ENCODE results near the gene CCDC85B.
A peak's percentile ranks its signal among the peaks of the same experiment; 100 is the strongest.

Gene CCDC85B

DNA sequence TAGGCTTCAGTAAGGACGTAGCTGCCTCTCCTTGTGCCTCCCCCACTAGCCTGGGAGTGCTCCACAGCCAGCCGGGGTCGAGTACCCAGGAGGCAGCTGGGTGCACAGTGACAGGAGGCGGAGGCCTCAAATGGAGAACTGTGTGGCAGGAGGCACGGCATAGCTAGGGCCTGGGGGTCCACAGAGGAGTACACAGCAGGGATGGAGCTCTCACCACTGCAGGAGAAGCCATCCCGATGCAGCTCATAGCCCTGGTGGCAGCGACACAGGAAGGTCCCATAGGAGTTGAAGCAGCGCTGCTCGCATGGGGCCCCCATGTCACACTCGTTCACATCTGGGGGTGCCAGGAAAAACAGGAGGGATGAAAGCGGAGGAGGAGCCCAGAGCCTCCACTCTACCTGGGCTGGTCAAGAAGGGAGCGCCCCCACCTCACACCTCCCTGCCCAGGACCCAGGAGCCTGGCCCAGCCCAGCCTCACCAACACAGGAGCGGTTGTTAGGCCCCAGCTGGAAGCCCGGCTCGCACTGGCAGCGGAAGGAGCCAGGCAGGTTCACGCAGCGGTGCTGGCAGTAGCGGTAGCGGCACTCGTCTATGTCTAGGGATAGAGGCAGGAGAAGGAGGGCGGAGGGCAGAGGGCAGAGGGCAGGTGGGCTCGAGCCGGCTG, 20.7 kb upstream of the CCDC85B start:
- DNase-seq (ENCODE audit: low read depth) = no peak

DNA sequence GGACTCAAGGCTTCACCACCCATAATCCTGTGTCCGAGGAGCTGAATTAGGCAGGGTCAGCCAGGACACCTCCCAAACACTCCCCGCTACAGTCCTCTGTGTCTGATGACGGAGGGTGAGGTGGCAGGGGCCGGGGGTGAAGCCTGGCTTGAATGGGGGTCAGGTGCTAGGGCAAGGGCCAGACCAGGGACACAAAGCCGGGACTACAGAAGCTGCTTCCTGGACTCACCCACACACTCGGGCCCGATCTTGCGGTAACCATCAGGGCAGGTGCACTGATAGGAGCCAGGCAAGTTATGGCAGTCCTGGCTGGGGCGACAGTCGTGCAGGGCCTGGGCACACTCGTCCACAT, 20.2 kb upstream of the CCDC85B start:
- DNase-seq (ENCODE audit: low read depth) = no peak

DNA sequence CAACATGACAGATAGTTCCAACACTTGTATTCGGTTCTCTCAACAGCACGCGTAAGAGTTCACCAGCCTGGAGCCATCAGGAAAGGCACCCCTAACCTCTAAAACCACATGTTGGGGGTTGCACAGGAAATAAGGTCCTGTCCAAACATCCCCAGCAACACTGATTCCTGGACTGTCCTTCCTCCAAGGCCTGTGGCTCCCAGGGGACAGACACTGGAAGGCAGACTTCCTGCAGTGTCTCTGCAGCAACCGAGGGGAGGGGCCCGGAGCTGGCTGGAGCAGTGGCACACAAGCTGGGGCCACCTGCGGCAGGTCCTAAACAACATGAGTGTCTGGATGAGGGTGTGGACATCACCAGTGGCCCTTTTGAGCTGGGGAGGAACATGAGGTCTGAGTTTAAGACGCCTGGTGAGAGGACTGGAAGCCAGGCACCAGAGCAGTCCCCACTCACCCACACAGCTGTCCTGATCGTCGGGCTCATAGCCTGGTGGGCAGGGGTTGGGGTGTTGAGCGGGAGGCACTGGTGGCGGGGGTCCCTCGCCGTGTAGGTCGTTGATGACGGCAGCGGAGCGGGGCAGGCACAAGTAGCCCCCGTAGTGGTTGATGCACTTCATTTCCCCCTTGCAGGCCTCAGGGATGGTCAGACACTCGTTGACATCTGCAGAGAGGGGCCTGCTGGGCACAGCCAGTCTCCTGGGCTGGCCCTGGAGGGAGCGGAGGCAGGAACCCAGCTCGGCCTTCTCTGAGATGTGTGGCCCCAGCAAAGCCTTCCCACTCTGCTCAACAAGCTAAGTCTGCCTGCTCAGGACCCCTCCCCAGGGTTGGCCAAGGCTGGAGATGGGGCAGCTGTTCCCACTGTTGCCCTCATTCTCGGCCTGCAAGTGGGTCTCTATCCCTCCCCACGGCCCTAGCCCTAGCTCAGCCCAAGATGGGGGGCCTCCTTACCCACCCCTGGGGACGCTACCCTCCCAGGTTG, 19.5 kb upstream of the CCDC85B start:
- DNase-seq (ENCODE audit: low read depth) = no peak

DNA sequence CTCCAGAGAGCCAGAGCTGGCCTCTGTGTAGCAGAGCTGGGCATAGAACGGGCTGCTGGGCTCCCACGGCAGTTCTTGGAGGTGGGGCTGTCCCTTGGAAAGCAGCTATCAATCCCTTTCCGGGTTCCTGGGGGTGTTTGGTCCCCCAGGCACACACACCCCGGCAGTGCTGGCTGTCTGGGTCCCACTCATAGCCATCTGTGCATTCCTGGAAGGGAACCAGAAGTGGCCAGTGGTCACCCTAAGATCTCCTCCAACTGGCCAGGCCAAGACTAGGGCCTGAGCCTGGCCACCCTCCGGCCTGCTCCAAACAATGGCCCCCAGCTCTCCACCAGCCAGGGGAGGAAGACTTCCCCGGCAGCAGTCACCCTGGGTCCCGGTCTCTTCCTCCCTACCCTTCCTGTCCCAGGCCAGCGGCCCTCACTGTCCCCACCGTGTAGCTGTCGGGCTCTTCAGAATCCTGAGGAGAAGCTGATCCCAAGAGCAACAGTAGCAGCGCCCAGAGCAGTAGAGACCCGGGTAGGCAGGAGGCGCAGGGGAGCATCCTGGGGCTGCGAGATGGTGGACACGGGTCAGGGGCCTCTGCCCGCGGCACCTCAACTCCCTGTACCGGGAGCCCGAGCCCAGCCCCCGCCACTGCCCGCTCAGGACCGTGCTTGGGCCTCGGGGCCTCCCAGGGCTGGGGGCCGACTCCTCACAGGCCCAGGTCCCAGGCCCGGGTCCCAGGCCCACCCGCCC, 18.5 kb upstream of the CCDC85B start:
- no peak for DNase-seq (ENCODE audit: low read depth)

DNA sequence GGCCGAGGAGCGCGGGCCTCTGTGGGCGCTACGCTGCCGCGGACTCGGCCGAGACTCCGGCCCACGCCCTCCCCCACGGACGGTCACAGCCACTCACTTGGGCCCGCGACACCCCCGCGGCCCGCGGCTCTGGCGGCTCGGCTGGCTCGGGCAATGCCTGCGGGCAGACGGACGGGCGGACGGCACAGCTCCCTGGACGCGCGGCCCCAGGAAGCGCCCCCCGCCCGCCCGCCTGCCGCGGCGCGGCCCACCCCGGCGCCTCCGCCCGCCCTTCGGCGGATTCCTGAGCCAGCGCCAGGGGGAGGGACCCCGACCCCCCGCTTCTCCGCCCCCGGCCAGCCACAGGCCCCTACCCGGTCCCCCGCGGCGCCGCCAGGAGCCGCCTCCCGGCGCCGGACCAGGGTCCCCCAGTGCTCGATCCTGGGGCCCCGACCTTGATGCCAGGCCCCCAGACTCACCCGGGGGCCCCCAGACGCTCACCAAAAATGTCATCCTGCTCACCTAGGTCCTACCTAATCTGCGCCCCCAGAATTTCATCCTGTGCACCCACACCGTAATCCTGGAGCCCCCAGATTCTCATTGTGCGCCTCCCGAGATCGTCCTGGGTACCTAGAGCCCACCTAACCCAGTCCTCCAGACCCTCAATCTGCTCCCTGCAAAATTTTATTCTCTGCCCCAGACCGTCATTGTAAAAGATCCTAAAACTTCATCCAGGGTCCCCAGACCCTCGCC, 17.7 kb upstream of the CCDC85B start, which contains the start of gene EFEMP2:
EFEMP2 (minus strand) TSS at position 215 of the 732 bp plus-strand sequence. CDS start 446 bp downstream, outside the sequence.
- DNase-seq (ENCODE audit: low read depth) = peak; percentile 53

DNA sequence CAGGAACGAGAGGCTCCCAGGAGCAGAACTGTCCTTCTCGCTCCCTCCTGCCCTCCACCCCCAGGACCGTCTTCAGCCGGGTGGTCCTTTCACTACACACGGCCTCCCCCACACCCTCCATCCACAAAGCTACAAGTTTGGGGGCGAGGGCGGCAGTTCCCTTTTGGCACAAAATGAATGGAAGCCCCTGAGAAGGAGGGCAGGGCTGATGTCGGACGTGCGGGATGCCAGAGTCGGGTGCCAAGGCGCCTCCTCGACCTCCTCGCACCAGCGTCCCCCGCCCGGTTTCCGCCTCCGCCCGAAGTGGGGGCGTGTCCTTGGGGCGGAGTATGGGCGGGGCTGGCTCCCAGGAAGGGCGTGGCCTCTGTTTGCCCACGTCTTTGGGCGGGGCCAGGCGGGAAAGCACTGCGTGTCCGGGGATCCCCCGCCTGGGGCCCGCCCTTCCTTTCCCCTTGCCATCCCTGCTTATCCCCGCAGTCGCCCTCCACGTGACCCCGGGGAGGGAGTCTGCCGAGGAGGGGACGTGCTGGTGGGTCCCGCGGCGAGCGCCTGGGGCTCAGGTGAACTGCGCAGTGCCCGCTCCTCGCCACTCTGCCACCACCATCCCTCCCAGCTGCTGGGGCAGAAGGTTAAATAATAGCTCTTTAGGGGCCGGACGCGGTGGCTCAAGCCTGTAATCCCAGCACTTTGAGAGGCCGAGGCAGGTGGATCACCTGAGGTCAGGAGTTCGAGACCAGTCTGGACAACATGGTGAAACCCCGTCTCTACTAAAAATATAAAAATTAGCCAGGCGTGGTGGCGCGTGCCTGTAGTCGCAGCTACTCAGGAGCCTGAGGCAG, 16.9 kb upstream of the CCDC85B start:
- DNase-seq (ENCODE audit: low read depth) = peak; percentile 91

DNA sequence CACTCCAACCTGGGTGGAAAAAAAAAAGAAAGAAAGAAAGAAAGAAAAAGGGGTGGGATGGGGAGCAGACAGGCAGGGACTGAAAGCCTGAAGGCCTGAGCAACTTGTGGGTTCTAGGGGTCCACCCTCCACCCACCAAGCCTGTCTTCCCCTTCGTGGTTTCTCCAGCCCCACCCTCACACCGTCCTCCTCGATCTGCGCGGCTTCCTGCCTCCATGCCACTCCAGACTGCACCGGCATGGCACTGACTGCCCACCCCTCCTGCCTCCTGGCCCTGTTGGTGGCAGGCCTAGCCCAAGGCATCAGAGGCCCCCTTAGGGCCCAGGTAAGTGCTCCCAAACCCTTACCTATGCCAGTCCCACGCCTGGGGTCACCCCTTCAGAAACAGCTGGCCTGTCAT, 10.9 kb upstream of the CCDC85B start, which contains the start of gene CTSW:
CTSW (plus strand) TSS at position 221 of the 400 bp plus-strand sequence; CDS start at position 239, 18 bp downstream.
- no peak for DNase-seq (ENCODE audit: low read depth)

DNA sequence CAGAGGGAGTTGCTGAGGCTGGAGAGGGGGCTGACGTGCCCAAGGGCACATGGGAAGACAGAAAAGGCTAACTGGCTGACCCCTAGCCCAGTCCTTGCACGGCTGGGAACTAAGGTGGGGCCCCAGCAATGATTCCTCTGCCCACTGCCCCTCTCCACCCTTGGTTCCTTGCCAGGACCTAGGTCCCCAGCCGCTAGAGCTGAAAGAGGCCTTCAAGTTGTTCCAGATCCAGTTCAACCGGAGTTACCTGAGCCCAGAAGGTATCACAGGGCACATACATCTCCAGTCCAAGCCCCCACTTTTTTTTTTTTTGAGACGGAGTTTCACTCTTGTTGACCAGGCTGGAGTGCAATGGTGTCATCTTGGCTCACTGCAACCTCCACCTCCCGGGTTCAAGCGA, 10.4 kb upstream of the CCDC85B start:
- no peak for DNase-seq (ENCODE audit: low read depth)

DNA sequence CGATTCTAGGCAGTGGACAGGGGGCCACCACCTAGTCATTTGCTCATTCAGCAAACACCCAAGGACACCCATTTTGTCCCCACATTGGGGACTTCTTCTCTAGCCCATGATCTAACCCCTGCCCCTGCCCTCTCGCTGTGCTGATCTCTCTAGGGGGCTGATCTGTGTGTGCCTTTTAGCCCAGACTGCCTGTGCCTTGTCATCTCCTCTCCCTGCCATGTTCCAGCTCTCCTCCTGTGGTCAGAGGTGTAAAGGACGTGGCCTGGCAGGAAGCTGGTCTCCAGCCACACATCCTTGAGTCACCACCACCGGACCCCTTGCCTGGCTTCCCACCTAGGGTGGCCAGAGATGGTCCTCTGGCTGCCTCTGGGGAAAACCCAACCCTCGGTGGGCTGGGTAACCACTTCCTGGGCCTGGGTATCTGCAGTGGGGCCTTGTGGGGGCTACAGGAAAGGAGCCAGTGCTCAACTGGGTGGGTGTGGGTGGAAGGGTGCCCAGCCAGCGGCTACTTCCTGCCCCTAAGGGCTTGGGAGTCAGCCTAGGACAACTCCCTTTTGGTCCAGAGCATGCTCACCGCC, 9.5 kb upstream of the CCDC85B start:
- no peak for DNase-seq (ENCODE audit: low read depth)

DNA sequence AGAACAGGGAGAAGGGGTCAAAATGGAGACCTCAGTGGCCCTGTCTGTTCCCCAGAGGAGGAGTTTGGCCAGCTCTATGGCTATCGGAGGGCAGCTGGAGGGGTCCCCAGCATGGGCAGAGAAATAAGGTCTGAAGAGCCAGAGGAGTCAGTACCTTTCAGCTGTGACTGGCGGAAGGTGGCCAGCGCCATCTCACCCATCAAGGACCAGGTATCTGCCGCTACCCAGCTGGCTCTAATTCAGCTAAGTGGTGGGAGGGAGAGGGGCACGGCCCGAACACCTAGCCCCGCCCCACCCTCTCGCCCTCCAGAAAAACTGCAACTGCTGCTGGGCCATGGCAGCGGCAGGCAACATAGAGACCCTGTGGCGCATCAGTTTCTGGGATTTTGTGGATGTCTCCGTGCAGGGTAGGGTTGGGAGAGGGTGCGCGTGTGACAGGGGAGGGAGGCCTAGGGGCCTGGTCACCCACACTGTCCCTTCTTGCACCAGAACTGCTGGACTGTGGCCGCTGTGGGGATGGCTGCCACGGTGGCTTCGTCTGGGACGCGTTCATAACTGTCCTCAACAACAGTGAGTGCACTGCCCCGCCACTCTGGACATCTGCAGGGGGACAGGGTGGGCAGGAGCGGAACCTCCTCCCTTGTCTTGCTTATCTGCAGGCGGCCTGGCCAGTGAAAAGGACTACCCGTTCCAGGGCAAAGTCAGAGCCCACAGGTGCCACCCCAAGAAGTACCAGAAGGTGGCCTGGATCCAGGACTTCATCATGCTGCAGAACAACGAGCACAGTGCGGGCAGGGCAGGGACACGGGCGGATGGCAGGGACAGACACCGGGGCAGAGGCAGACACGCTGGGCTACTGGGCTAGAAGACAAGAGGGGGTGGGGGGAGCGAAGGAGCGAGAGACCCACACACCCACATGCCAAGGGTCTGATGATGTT, 8.1 kb upstream of the CCDC85B start:
- no peak for DNase-seq (ENCODE audit: low read depth)

DNA sequence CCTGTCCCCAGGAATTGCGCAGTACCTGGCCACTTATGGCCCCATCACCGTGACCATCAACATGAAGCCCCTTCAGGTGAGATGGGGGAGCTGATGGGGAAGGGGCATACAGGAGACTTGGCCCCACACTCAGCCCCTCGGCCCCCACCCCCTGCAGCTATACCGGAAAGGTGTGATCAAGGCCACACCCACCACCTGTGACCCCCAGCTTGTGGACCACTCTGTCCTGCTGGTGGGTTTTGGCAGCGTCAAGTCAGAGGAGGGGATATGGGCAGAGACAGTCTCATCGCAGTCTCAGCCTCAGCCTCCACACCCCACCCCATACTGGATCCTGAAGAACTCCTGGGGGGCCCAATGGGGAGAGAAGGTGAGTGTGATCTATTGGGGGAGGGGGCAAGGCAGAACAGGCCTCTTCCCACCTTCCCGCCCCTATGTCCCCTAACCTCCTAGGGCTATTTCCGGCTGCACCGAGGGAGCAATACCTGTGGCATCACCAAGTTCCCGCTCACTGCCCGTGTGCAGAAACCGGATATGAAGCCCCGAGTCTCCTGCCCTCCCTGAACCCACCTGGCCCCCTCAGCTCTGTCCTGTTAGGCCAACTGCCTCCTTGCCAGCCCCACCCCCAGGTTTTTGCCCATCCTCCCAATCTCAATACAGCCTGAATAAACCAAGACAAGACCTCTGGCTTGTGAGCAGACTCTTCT, 7.3 kb upstream of the CCDC85B start:
- DNase-seq (ENCODE audit: low read depth) = no peak

DNA sequence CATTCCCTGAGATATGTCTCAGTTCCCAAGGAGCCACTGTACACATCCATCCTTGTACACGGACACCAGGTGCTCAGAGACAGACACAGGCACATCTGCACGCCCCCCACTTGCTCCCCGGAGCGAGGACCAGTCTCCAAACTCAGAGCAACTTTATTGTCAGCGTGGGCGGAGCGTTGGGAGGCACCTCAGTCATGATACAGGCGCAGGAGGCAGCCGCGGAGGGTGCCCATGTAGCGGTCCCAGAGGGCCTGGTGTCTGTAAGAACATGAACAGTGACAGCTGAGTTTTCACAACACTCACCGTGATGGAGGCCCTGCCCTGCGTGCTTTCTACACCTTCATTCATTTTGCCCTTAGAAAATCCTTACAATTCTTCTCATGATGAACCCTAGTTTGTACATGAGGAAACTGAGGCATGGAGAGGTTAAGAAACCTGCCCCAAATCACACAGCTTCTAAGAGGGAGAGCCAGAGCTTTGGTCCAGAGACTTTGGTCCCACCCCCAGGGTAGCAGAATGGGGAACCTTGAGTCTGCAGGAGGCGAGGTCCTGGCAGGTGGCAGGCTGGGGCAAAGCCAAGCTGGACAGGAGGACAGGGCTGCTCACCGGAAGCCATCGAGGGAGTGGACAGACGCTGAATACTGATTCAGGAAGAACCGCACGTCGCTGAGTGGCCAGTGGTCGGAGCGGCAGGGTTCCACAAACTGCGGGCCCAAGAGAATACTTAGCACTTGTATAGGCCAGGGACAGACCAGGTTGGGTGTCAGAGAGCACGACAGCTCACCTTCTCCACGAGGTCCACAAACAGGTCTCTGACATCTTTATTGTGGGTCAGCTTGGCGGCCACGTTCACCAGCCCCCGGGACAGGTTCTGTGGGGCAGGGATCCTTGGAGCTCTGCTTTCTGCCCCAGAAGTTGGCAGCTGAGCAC, 6.4 kb upstream of the CCDC85B start:
- no peak for DNase-seq (ENCODE audit: low read depth)

DNA sequence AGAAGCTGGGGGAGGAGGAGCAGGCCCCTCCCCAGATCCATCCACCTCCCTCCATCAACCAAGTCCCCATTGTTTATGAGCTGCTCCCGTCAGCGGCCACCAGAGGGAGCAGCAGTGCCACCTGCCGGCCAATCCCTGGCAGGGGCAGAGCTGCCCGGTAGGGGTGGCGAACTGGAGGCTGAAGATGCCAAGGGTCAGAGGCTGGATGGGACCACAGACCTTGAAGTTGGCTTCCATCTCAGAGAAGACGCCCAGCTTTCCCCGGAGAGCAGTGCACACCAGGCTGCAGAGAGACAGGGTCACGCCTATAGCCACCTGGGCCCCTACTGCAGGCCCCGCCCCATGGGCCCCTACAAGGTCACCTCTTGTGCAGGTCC, 5.8 kb upstream of the CCDC85B start:
- DNase-seq (ENCODE audit: low read depth) = peak; percentile 65

DNA sequence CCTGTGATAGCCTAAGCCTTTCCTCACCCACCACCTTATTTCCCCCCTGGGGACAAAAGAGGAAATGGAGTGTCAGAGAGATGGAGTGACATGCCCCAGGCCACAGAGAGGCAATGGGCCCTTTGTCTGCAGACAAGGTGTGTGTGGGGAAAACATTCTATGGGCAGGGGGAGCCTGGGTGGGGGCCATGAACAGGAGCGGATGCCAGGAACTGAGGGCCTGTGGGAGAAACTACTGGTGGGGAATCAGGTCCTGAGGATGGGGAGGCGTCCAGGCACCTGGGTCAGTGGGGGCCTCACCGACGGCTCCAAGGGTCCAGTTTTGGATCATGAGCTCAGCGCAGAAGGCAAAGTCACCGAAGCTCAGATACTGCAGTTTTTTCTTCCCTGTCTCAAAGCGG, 5.2 kb upstream of the CCDC85B start:
- DNase-seq (ENCODE audit: low read depth) = no peak

DNA sequence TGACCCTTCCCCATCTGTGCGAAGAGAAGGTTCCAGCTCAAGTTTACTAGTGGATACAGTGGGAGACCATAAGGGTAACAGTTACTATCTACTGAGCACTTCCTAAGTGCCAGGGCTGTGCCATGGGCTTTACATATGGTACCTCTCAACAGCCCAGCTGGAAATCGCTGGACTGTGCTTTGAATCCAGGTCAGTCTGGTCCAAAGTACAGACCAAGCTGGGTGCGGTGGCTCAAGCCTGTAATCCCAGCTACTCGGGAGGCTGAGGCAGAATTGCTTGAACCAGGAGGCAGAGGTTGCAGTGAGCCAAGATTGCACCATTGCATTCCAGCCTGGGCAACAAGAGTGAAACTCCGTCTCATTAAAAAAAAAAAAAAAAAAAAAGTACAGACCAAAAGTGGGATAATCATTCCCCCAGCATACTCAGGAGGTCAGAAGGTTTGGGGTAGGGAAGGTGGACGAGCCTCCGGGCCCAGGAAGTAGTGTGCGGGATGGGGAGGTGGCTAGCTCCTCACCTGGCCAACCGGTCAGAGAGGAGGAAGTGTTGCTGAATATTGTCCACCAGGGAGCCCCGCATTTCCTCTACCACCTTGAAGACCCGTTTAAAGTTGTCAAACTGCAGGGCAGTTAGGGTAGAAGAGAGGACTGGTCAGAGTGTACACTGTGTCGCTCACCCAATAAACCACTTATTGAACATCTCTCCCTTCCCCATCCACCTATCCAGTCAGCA, 4.5 kb upstream of the CCDC85B start:
- no peak for DNase-seq (ENCODE audit: low read depth)

DNA sequence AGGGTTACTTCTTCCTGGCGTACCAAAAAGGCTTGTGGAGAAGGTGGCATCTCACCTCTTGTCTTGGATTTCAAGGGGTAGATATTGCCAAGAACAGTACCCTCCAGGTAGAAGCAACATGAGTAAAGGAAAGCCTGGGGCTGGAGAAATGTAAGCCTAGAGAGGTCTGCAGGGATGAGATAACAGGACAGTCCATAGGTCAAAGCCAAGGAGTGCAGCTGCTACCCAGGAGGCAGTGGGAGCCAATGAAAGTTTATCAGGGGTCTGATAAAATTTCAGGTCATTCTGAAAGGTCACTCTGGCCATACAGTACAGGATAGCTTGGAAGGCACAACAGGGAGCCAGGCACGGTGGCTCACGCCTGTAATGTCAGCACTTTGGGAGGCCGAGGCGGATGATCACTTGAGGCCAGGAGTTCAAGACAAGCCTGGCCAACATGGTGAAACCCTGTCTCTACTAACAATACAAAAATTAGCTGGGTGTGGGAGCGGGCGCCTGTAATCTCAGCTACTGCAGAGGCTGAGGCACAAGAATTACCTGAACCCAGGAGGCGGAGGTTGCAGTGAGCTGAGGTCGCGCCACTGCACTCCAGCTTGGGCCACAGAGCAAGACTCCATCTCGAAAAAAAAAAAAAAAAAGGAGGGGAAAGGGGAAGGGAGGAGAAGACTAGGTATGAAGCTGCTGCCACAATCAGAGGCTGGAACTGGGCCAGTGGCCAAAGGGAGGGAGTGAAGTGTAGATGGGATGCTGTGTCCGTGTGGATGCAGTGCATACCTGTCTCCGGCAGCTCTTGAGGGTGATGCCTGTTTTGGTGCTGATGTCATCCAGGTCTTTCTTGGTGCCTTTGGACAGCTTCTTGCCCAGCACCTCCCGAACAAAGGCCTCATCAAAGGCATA, 3.4 kb upstream of the CCDC85B start:
- DNase-seq (ENCODE audit: low read depth) = no peak
